NCI-H1105 (cell line): ENCODE results near the gene CLBA1.

Source experiments
- DNase-seq: peaks from one replicate; lab custom pipeline; 2025; lab: John Stamatoyannopoulos, UW

CLBA1 gene

DNA sequence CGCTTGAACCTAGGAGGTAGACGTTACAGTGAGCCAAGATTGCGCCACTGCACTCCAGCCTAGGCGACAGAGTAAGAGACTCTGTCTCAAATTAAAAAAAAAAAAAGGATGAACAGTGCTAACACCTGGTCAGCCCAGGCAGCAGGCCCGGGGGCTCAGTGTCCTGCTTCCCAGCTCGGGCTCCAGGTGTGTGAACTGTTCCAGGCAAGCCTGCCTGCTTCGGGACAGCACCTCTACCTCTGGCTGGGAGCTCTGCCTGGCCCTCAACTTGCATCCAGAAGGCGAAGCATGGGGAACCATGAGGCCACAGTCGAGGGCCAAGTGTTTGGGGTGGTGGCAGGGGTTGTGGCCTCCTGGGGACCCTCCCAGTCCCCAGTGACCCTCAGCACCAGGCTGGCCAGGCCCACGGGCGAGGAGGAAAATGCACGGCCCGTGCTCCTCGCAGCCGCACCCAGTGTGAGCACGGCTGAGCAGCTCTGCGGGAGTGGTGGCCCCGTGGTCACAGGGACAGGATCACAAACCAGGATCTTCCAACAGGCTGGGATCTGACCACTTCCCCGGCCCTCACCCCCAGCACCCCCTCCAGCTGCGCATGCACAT is 19.8 kb downstream of the CLBA1 start:
- no peak for DNase-seq

DNA sequence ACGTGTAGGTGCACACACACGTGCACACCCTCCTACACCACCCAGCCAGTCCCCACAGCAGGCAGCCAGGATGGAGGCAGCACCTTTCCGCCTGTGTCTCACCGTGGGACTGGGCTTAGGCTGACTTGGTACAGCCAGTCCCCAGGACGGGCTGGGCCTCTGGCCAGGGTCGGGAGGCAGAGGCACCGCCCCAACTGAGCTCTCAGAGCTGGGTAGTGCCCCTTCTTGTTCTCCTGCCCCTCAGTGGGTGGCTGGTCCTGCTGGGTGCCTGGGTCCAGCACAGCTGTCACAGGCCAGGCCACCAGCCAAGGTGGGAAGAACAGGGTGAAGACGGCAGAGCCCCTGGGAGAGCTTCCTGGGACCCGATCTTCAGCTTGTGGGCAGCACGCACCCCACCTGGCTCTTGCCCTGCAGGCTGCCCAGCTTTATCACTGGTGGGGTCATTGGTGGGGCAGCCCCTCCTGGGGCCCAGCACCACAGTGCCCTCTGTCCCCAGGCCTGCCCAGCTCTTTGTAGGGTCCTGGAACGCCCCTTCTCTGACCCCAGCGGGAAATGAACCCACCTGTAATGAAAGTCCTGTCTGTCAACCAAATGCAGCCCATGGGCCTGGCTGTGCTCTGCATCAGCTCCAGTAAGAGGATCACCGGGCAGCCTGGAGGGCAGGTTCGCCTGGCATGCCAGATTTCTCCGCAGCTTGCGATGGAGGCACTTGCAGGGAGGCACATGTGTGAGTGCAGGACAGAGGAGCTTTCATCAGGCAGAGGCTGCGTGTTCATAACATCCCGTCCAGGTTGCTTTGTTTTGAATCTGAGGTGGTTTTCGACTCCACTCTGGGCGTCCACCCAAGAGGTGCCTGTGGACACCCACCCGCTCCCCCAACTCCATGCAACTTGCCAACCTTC is 20.6 kb downstream of the CLBA1 start:
- no peak for DNase-seq

DNA sequence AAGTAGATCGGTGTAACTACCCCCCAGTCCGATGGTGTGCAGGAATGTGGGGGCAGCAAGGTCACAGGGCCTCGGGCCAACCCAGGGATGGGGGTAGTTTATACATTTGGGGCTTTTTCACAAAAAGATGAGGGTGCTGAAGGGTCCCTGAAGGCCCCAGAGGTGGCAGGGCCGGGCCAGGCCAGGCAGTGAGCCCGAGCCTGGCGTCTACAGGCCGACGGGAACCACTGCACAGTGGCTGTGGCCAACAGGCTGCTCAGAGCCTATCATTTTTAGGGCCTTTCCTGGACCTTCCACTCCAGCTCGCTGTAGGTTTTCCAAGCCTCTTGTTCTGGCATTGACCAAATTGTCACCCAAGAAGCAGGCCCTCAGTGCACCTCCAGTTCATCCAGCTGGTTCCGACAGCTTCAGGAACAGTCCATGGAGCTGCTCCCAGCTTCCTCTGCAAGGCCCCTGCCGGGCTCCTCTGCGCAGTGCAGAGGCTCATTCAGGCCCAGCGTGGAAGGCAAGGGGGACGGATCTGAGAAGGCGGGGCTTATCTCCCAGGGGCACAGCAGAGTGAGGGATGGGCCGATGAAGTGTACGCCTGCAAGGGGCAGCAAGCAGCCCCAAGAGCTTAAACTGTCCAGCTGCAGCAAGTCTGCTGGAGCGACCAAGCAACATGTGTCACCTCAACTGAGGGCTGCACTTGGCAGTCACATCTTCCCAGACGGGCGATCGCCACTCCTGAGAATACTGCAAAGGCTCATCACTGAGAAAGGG is 21.4 kb downstream of the CLBA1 start:
- DNase-seq = no peak

DNA sequence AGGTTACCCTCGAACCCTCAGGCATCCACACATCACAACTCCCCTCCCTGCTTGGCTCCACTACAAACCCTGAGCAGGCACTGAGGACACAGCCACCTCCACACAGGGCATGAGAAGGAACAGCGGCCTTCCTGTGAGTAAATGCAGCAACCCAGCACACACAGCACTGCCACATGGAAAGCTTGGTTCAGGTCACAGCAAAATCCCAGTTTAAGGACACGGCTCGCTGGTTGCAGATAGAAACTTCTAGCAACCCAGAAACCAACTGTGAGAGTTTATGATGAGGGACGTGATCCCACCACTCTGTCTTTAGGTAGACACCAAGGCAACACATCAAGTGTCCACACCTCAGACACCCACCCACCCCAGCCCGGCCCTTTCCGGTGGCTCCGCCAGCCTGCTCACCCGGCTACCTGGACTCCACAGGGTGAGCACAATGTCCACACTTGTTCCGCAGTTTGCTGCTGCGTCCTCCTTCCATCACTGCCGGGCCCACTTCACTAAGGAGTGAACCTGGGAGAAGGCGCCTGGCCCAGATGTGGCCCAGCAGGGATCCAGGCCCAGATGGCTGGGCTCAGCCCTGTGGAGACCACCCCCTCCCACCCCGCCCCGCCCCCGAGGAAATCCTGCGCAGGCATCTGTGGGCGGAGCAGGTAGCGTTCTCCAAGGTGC is 22.1 kb downstream of the CLBA1 start:
- DNase-seq = no peak

DNA sequence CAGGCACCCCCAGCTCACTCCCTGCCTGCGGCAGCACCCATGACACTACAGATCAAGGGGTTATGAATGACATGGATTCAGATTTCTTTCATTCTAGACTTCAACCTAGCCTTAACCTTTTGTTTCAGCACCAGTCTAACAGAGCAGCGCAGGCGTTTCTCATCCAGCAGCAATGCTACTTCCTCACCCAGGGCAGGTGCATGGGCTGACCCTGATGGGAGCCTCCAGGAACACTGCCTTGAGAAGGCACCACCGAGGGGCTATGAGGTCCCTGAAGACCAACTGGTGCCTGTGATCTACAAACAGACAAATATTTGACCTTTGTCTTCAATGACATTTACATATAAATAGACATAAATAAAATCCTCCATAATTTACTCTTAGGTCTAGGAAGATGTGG is 24.5 kb downstream of the CLBA1 start:
- no peak for DNase-seq

DNA sequence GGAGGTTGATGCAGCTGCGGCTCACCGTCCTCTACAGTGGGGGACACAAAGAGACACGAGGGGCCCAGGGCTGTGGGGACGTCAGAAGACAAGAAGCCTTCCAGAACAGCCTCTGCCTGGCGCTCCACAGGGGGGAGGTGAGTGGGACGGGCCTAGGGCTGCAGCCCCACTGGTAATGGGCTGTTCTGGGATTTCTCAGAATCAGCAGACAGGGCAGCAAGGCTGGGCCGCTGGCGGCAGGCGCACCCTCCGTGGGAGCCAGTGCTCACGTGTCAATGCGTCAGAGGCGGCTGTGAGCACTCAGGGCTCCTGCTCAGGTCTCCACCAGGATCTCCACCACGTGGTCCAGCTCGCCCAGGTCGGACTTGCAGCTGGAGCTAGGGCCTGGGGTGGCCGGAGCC is 25.3 kb downstream of the CLBA1 start:
- no peak for DNase-seq

DNA sequence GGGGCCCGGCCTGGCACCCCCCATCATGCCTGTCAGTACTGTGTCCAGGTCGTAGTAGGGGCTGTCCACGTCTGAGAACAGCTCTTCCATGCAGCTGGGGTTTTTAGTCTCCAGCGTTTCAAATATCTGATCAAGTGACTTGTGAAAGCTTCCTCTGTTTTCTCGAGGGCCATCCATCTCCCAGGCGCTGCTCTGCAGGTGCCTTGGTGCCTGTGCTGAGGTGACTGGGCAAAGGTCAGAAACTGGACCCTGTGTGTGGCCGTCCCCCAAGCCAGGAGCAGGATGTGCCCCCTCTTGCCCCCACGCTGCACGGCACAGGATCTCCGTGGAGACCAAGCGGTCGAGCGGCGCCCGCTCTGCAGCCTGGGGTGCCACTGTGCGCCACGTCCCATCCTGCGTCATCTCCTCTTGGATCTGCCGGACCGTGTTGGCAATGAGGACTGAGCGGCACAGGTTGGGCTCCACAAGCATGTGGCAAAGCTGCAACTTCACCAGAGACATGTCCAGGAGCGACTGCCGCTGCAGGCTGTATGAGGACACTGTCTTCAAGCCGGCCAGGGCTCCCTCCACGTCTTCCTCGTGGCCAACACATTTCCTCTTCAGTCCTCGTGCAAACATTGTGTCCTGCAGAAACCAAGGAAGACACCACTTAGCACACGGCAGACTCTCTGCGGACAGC is 25.9 kb downstream of the CLBA1 start:
- no peak for DNase-seq

DNA sequence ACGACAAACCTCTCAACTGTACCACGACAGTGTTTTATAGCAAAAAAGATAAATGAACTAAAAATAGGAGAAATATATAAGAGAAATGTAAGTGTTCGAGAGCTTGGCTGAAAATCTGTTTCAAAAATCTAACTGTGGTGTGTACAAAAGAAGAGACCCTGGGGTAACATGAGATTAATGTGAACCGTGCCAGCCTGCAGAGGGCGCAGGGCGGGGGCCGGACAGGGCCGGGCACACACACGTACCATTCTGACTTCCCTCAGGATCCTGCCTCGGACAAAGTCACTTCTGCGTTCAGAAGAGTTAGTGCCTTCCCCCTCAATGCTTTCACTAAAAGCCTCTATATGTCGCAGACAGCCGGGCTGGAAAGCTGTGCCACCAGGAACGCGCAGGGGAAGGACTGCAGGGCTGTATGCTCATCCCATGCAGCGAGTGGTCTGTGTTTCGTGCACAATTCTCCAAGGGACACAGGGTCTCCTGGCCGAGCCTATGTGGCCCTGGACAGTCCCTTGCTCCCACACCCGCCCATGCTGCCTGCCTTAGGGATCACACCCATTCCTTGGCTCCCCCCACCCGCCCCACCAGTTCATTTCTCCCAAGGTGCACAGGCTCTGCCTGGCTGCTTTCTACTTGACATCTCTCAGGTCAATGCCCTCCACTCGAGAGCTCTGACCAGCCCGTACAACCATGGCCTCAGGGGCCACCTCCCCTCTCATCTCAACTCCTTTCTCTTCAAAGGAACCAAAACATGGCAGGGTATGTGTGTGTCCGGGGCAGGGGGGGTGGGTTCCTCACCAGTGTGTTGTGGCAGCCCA is 26.8 kb downstream of the CLBA1 start:
- no peak for DNase-seq

DNA sequence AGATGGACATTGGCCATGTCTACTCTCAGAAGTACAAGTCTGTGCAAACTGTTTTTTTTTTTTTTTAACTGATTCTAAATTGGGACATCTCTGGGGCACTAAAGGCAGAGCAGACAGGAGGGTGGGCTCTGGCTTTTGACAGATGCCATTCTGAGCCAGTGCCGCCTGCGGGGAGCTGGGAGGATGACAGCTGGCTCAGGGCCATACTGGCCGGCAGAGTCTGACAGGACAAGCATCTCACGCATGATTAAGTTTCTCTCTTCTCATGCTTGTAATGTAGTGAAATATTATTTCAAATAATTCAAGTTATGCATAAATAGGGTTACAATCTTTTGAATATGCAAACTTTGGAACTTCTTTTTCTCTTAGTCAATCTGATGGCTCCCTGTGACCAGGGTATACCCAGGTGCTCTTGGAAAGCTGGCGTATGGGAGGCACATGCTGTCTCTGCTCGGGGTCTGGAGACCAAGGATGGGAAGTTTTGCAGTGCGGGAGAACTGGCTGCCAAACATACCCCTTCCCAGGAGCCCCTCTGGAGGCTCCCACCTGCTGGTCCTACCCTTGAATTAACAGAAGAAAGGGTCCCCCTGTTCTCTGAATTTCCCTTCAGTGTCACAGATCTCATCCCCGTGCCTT is 27.7 kb downstream of the CLBA1 start:
- DNase-seq = no peak

DNA sequence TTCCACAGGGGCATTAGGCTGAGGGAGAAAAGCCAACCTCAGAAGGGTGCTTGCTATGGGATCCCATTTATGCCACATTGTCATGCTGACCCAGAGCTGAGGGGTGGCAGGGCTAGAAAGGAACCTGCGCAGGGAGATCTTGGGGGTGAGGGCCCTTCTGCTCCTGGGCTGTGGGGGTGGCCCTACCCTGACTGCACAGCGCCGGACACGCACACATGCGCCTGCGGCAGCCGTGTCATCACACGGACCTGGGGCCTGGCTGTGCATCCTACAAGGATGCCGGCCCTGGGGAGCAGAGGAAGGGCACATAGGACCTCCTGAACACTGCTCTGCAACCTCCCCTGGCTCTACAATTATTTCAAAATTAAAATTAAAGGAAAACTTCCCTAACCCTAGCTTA is 28.4 kb downstream of the CLBA1 start:
- DNase-seq = no peak

DNA sequence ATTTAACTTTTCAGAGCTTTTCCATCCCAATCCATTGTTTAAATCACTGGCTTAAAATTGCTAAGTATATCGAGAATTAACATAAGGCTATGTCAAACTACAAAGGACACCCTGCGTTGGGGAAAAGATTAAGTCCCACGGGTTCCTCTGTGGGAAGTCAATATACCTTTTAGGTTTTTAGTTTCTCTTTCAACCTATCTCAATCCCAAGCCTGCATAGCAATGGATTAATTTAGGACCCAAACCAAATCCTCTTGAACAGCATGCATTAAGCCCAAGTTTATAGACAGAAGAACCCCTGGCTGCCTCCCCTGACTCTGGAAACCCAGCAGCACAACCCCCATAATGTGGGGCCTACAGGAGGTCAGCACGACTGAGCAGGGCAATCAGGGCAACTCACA is 29.0 kb downstream of the CLBA1 start:
- no peak for DNase-seq

DNA sequence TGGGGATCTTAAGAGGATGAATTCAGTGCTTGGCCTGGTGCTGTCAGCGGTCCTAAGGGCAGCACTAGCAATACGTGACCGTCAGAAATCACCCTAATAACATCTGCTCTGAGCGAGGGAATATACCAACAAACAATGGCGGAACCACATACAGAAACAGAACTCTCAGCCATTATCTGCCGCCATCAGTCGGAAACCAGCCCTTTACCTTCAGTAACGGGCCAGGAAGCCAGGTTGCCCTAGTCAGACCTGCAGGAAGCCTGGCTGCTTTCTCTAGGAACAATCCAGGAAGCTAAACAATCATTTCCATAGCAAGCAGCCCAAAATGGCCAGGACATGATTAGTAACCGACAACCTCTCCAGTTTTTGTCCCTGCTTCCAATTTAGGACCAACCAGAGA is 29.7 kb downstream of the CLBA1 start:
- no peak for DNase-seq

DNA sequence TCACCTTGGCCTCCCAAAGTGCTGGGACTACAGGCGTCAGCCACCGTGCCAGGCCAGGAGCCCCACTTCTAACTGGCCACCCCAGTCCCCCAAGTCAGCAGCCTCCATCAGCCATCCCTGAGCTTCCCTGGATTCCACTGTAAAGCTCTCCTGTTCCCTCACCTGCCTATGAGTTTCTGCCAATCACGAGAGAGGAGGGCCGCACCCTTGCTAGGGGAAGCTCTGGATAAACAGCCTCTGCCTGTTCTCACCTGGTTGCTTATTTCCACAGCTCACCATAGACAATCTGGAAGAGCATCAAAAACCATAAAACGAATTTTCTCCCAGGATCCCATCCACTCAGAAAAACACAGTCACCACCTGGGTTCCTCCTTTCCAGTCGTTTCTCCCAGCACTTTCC is 30.3 kb downstream of the CLBA1 start:
- no peak for DNase-seq

DNA sequence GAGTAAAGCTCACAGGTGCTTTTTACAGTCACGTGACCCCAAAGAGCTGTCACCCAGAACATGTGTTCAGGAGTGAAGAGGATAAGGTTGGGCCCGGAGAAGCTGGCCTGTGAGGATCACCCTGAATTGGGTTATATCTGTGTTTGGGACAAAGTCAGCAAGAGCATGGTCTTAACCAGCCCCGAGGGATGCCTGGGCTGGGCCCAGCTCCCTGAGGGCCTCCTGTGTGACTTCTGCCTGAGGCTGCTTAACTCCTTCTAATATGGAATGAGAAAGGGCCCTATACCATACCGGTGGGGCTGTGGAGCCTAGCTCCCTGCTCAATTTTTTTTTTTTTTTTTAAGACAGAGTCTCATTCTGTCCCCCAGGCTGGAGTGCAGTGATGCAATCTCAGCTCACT is 32.8 kb downstream of the CLBA1 start:
- DNase-seq = no peak

DNA sequence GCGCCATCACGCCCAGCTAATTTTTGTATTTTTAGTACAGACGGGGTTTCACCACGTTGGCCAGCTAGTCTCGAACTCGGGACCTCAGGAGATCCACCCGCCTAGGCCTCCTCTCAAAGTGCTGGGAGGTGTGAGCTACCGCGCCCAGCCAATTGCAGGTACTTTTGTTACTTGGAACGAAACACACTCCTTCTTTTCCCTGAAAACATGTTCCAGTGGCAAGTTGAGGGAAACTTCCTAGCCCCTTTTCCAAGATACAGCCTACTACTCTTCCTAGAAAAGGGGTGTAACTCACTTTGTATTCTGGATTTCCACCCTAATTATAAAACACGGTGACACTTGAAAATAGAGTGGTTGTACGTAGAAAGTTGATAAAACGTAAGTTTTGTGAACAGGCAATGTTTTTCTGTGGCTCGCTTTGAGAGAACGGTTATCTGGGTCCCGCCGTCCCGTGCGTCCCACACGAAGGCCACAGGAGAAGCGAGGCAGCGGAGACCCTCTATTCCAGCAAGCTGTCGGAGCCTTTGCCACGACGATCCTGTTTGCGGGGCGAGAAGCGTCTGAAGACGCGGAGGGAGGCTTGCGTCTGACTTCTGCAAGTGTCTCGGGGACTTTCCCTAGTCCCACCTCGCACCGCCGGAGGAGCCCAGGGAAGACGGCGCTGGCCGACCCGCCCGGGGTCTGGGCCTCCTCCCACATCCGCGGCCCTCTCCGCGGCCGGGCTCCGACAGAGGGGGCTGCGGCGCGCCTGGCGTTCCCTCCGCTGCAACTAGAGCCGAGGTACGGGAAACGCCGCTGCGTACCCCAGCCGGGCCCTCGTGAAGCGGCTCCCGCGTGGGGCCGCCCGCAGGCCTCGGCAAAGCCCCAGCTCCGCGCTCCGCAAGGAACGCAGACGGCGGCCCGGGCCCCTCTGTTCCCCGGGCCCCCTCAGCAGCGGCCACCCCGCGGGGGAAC is 34.5 kb downstream of the CLBA1 start:
- no peak for DNase-seq

DNA sequence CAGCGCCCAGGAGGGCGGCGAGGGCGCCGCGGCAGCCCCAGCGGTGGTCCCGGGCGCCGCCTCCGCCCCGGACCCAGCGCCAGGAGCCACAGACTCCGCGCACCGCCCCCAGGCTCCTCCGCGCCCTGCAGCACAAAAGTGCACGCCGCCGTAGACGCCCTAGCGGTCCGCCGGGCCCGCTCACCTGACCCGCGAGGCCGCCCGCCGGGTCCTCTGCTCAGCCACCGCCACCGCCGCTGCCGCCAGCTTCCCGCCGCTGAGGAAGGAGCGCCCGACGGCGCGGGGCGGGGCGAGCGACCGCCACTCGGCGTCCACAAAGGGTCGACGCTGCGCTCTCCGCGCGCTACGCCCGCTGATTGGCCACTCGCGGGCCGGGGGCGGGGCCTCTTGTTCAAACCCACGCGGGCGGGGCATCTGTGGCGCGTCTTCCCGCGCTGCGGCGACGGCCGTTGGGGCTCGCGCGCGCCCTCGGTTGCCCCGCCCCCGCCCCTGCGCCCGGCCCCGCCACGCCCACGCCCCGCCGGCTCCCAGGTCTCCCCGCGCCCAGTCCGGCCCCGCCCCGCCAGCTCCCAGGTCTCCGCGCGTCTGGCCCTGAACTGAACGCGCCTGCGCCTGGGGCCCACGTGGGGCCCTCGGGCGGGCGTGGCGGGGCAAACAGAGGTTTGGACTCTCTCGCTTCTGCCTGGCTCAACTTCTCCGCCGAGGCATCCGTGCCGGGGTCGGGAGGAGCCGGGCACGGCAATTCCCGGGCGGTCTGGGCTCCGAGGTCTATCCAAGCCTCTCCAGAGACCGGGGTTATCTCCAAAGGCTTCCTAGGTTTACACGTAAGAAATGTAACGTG is 35.4 kb downstream of the CLBA1 start, which contains the start of gene CDCA4:
TSS of gene CDCA4 (minus strand) at position 269 of the 841 bp plus-strand sequence. CDS start 9,154 bp downstream, outside the sequence.
- peak; percentile 100 for DNase-seq

DNA sequence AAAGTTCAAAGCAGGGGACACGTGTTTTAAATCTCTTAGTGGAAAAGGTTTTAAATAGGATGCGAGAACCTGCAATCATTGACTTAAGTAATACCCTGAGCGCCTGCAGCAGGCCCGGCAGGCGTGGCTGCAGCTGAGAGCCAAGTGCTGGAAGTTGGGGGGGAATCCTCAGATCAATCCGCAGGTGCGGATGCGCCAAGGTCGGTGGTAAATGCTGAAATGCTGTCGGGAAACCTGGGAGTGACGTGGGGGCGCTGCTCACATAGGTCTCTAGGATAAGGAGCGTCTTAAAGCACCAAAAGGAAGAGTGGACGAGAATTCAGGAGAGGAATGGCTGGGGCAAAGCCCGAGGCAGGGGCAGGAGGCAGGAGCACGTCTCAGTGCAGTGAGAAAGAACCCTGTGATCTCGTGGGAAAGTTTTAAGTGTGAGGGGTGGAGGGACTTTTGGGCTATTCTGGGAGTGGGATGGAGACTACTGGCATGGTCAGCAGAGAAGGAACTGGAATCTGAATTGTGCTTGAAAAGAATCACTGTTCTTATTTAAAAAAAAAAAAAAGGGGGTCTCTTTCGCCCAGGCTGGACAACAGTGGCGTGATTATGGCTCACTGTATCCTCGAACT is 36.2 kb downstream of the CLBA1 start:
- peak; percentile 50 for DNase-seq

DNA sequence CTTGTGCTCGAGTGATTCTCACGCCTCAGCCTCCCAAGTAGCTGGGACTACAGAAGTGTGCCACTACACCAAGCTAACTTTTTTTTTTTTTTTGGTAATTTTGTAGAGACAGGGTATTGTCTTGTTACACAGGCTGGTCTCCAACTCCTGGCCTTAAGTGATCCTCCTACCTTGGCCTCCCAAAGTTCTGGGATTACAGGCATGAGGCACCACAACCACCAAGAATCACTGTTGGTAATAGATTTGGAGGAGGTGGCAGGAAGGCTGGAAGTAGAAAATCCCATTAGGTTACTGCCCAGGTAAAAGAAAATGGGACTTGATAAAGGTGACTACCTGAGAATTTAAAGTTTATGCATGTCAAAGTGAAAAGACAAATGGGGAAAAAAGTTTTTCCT is 36.7 kb downstream of the CLBA1 start:
- DNase-seq = no peak
